Lung (tissue), 16 donors: ENCODE measurements around the gene TNNC2. TPM values are rescaled to one million over a fixed set of nuclear protein-coding genes. Genes with fewer than 3 reads are reported as not detected.
"Not testable (repeated sequence)": the region's sequence is repeated elsewhere in the genome, so short reads cannot be mapped to it uniquely, and the experiment has no call there.

ENCODE experiments used
- ATAC-seq: fragments of 200-7000 bp; cut with Tn5 transposase; one replicate; pipeline ENCODE4 v1.9.1; 2020; ENCODE audit warnings: moderate number of reproducible peaks; ENCODE audit not compliant: insufficient read depth, low FRiP score
- DNase-seq, 3 donors: peaks; one replicate each; pipeline ENCODE4 v3.0.0-alpha.2; 2013 to 2017
- H3K27ac ChIP-seq, 2 donors: one replicate each; pipeline ENCODE4 v1.5.1; 2013; ENCODE audit warnings: mild to moderate bottlenecking in 2 of 2, moderate library complexity in 2 of 2, control low read depth in 1 of 2, inconsistent platforms in 1 of 2, low read depth in 1 of 2, low read length in 1 of 2
- H3K27me3 ChIP-seq, 3 donors: one replicate each; pipeline ENCODE4 v1.5.1; 2013; ENCODE audit warnings: low read length in 2 of 3; ENCODE audit not compliant: control insufficient read depth in 3 of 3, insufficient read depth in 3 of 3
- H3K36me3 ChIP-seq, 4 donors: one replicate each; pipeline ENCODE4 v1.5.1; 2013; ENCODE audit warnings: low read length in 4 of 4, mild to moderate bottlenecking in 1 of 4, moderate library complexity in 1 of 4; ENCODE audit not compliant: control insufficient read depth in 4 of 4, insufficient read depth in 4 of 4
- H3K4me1 ChIP-seq, 5 donors: one replicate each; pipeline ENCODE4 v1.5.1; 2013; ENCODE audit warnings: low read length in 5 of 5, mild to moderate bottlenecking in 2 of 5, moderate library complexity in 1 of 5; ENCODE audit not compliant: control insufficient read depth in 5 of 5, insufficient read depth in 5 of 5
- H3K4me3 ChIP-seq: one replicate; pipeline ENCODE4 v1.5.1; 2013; ENCODE audit warnings: mild to moderate bottlenecking, control low read depth, moderate library complexity
- H3K9ac ChIP-seq, 2 donors: one replicate each; pipeline ENCODE4 v1.5.1; 2013; ENCODE audit warnings: low read length in 2 of 2, control low read depth in 1 of 2; ENCODE audit not compliant: insufficient read depth in 1 of 2
- H3K9me3 ChIP-seq, 4 donors: one replicate each; pipeline ENCODE4 v1.5.1; 2013; ENCODE audit warnings: low read length in 3 of 4, mild to moderate bottlenecking in 1 of 4, moderate library complexity in 1 of 4; ENCODE audit not compliant: control insufficient read depth in 4 of 4, insufficient read depth in 3 of 4
- WGBS, 2 donors: extraction: QIAGEN DNeasy Blood & Tissue Kit; methylation state at CpG; one replicate each; pipeline ENCODE4 v1.1.7; 2013; 5-methylcytosine and 5-hydroxymethylcytosine counted together
- long read RNA-seq, 5 donors: transcript quantifications; one replicate each; lab custom pipeline, GENCODE V29; 2026
- polyA plus RNA-seq, 2 donors: library from polyadenylated mRNA; stranded (reverse); fragments of 200-250 nt; gene quantifications; one replicate each; pipeline ENCODE4 v1.2.1, GENCODE V29; 2013
- total RNA-seq, 2 donors: library from RNA; depleted of rRNA in 1 of 2; stranded (reverse); fragments of >200 nt in 1 of 2; gene quantifications; one replicate each; pipeline ENCODE4 v1.2.1, GENCODE V29; 2014 to 2021
- TF ChIP-seq, protein P1 (sequence below): IDR thresholded peaks from 2 replicates; pipeline ENCODE4 v1.5.1; 2012; ENCODE audit warnings: mild to moderate bottlenecking; ENCODE audit errors: control extremely low read depth, extremely low read depth
- donor health status: control.
- donor health status: control.
- donor health status: Bipolar disorder and iron deficiency.
- donor health status: healthy.
- donor health status: DM: yes; HTN: yes; CAD: no.

TNNC2 gene
- under 1 TPM in 1 of 2 donors, not detected in 1; 0.54 TPM for total RNA-seq
- polyA plus RNA-seq, result 1 to 10 TPM; 1.1 to 1.5 TPM
- long read RNA-seq, donor 1, result 0 reads
- long read RNA-seq, donor 2, result 0 reads
- long read RNA-seq, donor 3, result 0 reads
- long read RNA-seq, donor 4, result 0 reads
- long read RNA-seq, donor 5, result 0 reads

DNA sequence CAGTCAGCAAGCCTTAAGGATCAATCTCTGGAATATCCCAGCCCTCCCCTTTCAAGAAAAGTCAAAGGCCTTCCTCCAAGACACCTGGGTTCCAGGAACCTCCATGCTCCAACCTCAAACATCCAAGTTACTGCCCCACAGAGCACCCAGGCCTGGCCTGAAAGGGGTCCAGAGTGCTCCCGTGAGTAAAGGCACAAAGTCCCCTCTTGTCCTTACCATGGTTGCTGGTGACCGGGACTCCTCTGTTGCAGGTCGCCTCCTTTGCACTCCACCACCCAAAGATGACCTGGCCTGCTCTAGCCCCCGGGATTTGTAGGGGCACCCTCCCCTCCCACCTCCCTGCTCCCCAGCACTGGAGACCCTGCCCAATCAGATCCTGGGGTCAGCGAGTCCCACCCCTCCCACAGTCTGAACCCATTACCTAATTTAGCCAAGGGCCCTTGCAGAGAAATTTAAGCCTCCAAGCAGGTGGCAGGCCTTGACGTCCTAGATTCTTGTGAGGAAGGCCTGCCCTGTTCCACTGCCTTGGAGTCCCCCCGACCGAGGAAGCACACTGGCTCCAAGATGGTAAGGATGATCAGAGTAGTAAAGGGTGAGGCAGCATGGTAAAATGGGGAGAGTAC is at the start of gene TNNC2:
TNNC2 (minus strand) TSS at position 283 of the 623 bp plus-strand sequence; CDS start at position 219, 64 bp downstream.
- TF ChIP-seq, protein P1, sequence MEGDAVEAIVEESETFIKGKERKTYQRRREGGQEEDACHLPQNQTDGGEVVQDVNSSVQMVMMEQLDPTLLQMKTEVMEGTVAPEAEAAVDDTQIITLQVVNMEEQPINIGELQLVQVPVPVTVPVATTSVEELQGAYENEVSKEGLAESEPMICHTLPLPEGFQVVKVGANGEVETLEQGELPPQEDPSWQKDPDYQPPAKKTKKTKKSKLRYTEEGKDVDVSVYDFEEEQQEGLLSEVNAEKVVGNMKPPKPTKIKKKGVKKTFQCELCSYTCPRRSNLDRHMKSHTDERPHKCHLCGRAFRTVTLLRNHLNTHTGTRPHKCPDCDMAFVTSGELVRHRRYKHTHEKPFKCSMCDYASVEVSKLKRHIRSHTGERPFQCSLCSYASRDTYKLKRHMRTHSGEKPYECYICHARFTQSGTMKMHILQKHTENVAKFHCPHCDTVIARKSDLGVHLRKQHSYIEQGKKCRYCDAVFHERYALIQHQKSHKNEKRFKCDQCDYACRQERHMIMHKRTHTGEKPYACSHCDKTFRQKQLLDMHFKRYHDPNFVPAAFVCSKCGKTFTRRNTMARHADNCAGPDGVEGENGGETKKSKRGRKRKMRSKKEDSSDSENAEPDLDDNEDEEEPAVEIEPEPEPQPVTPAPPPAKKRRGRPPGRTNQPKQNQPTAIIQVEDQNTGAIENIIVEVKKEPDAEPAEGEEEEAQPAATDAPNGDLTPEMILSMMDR, result no peak
- Histone ChIP-seq H3K36me3 (no peaks in the 10 kb centered on the region), H3K4me1 (peaks cover 0 to 19% (median 7%) of the 10 kb centered on the region in 5 donors), H3K4me3 (no peak within 1 kb of the TSS), H3K9me3 (no peaks in the 10 kb centered on the region), H3K27ac (peak within 1 kb of the TSS in 1 of 2 donors; percentile 20), H3K9ac (peak within 1 kb of the TSS in 1 of 2 donors; percentile 19), H3K27me3 (peaks cover 0 to 22% (median 19%) of the 10 kb centered on the region in 3 donors)
- 89 to 90% methylated on average over 8 of the region's 8 CpGs for WGBS, 2 donors
- DNase-seq (no peak), ATAC-seq (no peak)

DNA sequence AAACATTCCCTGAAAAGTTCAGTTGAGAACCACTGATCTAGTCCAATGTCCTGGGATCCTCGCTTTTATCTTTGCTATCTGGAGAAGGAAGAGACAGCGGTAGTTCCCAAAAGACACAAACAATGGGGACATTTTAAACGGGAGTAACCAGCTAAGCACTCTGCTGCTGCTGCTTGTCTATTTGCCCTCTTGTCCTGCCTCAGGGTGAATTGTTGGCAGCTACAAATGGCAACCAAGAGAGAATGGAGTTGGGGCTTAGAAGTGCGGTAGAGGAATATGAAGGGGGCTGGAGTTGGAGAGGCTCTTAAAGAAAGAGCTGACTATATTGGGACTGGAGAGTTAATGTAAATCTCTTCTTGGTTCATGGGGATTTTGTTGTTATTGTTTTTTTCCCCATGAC is 47.5 kb upstream of the TNNC2 start:
- DNase-seq, result no peak

DNA sequence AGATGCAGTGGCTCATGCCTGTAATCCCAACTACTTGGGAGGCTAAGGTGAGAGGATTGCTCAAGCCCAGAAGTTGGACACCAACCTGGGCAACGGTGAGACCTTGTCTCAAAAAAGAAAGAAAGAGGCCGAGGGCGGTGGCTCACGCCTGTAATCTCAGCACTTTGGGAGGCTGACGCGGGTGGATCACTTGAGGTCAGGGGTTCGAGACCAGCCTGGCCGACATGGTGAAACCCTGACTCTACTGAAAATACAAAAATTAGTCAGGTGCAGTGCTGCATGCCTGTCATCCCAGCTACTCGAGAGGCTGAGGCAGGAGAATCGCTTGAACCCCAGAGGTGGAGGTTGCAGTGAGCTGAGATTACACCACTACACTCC is 47.0 kb upstream of the TNNC2 start:
- ATAC-seq, H3K4me3 ChIP-seq, H3K27me3 ChIP-seq, H3K4me1 ChIP-seq, H3K27ac ChIP-seq, H3K9ac ChIP-seq, H3K9me3 ChIP-seq, DNase-seq: not testable (repeated sequence)
- H3K36me3 ChIP-seq, result peaks cover 4 to 17% (median 11%) of the 10 kb centered on the region in 4 donors
- WGBS, 2 donors, result 97% methylated on average over 10 of the region's 10 CpGs

More for the DNA sequence above, 47.5 kb upstream of the TNNC2 start:
- TF ChIP-seq, protein P1, result no peak
- Histone ChIP-seq H3K9ac (no peak overlapping the region), H3K27me3 (no peaks in the 10 kb centered on the region), H3K4me3 (no peak overlapping the region), H3K27ac (no peak overlapping the region), H3K36me3 (peaks cover 4 to 17% (median 11%) of the 10 kb centered on the region in 4 donors), H3K9me3 (no peaks in the 10 kb centered on the region), H3K4me1 (no peaks in the 10 kb centered on the region)
- WGBS, 2 donors, result 79 to 81% methylated on average over 4 of the region's 4 CpGs
- ATAC-seq, result no peak

DNA sequence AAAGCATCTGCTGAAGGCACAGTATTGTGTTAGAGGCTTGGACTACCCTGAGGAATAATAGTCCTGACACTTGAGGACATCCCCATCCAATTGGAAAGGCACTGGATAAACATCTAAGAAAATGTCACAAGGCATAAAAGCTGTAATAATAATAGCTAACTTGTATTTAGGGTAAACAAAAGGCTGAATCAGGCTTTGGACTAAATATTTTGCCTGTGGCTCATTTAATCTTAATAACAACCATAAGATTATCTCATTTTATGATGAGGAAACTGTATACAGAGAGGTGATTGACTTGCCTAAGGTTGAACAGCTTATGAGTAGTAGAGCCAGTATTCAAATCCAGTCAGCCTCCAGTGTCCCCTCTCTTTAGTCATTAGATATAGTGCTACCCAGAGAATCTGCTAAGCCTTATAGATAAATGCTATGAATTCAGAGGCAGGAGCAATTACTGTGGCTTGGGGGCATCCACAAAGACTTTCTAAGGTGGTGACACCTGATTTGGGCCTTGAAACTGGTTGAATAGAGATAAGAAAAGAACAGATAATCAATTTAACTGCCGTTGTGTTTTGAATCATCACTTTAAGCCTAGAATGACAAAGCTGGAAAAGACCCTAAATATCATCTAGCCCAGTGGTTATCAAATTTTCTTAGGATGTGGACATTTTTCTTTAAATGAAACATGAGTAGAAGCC is 46.4 kb upstream of the TNNC2 start:
- H3K27ac ChIP-seq, result no peak overlapping the region
- H3K4me1 ChIP-seq, result no peaks in the 10 kb centered on the region
- H3K9ac ChIP-seq, result no peak overlapping the region
- H3K27me3 ChIP-seq, result no peaks in the 10 kb centered on the region
- TF ChIP-seq, protein P1, result no peak
- 76 to 85% methylated on average over 1 of the region's 1 CpG for WGBS, 2 donors
- no peaks in the 10 kb centered on the region for H3K9me3 ChIP-seq
- DNase-seq (no peak), ATAC-seq (no peak)
- peaks cover 4 to 15% (median 11%) of the 10 kb centered on the region in 4 donors for H3K36me3 ChIP-seq
- no peak overlapping the region for H3K4me3 ChIP-seq
